Measurements from ENCODE around the gene LOXL1.

LOXL1 gene

GRCh38 chr15:73994413-73994883 is 68.2 kb downstream of the LOXL1 start, which contains the start of gene PML:
Gene PML (plus strand): TSS chr15:73994716. CDS start chr15:73994813, 97 bp downstream.
- peak; percentile 97 for DNase-seq (ENCODE audit: low spot score)
- TF ChIP-seq, protein P1, sequence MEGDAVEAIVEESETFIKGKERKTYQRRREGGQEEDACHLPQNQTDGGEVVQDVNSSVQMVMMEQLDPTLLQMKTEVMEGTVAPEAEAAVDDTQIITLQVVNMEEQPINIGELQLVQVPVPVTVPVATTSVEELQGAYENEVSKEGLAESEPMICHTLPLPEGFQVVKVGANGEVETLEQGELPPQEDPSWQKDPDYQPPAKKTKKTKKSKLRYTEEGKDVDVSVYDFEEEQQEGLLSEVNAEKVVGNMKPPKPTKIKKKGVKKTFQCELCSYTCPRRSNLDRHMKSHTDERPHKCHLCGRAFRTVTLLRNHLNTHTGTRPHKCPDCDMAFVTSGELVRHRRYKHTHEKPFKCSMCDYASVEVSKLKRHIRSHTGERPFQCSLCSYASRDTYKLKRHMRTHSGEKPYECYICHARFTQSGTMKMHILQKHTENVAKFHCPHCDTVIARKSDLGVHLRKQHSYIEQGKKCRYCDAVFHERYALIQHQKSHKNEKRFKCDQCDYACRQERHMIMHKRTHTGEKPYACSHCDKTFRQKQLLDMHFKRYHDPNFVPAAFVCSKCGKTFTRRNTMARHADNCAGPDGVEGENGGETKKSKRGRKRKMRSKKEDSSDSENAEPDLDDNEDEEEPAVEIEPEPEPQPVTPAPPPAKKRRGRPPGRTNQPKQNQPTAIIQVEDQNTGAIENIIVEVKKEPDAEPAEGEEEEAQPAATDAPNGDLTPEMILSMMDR (IDR thresholded peaks at IDR 0.05; ENCODE audit: extremely low read depth, missing control alignments): no peak

- no peak for DNase-seq (ENCODE audit: low spot score)
- TF ChIP-seq, protein P1 (IDR thresholded peaks at IDR 0.05; ENCODE audit: extremely low read depth, missing control alignments): no peak
Measured at GRCh38 chr15:73994912-73995622, 68.8 kb downstream of the LOXL1 start.

GRCh38 chr15:73996267-73996666 is 70.0 kb downstream of the LOXL1 start:
- no peak for DNase-seq (ENCODE audit: low spot score)
- TF ChIP-seq, protein P1 (IDR thresholded peaks at IDR 0.05; ENCODE audit: extremely low read depth, missing control alignments): no peak

GRCh38 chr15:73996939-73997338 is 70.7 kb downstream of the LOXL1 start:
- TF ChIP-seq, protein P1 (IDR thresholded peaks at IDR 0.05; ENCODE audit: extremely low read depth, missing control alignments): no peak
- DNase-seq (ENCODE audit: low spot score): peak; percentile 48

DNA sequence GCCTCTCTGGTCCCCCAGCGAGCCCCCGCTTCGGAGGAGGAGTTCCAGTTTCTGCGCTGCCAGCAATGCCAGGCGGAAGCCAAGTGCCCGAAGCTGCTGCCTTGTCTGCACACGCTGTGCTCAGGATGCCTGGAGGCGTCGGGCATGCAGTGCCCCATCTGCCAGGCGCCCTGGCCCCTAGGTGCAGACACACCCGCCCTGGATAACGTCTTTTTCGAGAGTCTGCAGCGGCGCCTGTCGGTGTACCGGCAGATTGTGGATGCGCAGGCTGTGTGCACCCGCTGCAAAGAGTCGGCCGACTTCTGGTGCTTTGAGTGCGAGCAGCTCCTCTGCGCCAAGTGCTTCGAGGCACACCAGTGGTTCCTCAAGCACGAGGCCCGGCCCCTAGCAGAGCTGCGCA is 71.7 kb downstream of the LOXL1 start:
- TF ChIP-seq, protein P1 (IDR thresholded peaks at IDR 0.05; ENCODE audit: extremely low read depth, missing control alignments): no peak
- no peak for DNase-seq (ENCODE audit: low spot score)
